ENCODE results near the gene DUSP6. TPM values are rescaled to one million over a fixed set of nuclear protein-coding genes. Genes with fewer than 3 reads are reported as not detected.

The DUSP6 gene
- total and polyA plus RNA-seq, 2 of the 8 experiments (the other 6 are each of a cell fraction or from before 2014, with no cell fraction given), result 99.3 to 179 TPM

GRCh38 chr12:89357297-89357730 is 5.0 kb upstream of the DUSP6 start:
- H3K14ac ChIP-seq (ENCODE audit: insufficient read length), result no peak overlapping the region
- H2BK15ac ChIP-seq (ENCODE audit: low read length), result no peak overlapping the region
- H3K79me2 ChIP-seq (ENCODE audit: control insufficient read depth in 1 of 2, insufficient read depth in 2 of 2, low read length in 2 of 2), result no peaks in the 10 kb centered on the region
- H2BK5ac ChIP-seq (ENCODE audit: low read depth, low read length), result no peak overlapping the region
- no peak overlapping the region for H2BK120ac ChIP-seq (replicated peaks; ENCODE audit: low read depth, low read length)
- no peak overlapping the region for H2AK5ac ChIP-seq (ENCODE audit: low read depth, low read length)
- no peak overlapping the region for H3K4ac ChIP-seq (replicated peaks; ENCODE audit: insufficient read length, low read depth, low read length)
- H3K23me2 ChIP-seq (ENCODE audit: low read depth, low read length), result peaks cover 17% of the 10 kb centered on the region
- H4K5ac ChIP-seq (ENCODE audit: insufficient read length, low read depth, low read length), result no peak overlapping the region
- no peak overlapping the region for H2AFZ ChIP-seq (ENCODE audit: low read length)
- POLR2A ChIA-PET (ENCODE audit: partially characterized antibody), result interaction anchor here (1.2 to 2.4 kb wide), 2 partner anchors 11 to 15 kb away, joined by 3 to 13 read pairs; no protein-coding TSS in a partner anchor
- H3K9me3 ChIP-seq (ENCODE audit: insufficient read depth in 2 of 2, low read depth in 1 of 2, low read length in 1 of 2), result no peaks in the 10 kb centered on the region
- H3K36me3 ChIP-seq (ENCODE audit: control insufficient read depth in 2 of 4, insufficient read depth in 4 of 4, low read length in 3 of 4), result no peaks in the 10 kb centered on the region
- WGBS, 2 experiments (ENCODE audit: extremely low coverage in 1 of 2, insufficient coverage in 1 of 2, insufficient read length in 1 of 2, insufficient replicate concordance in 2 of 2, low coverage in 1 of 2, low lambda C conversion rate in 2 of 2, missing lambda C conversion rate in 1 of 2), result 59% methylated on average over 7 of the region's 7 CpGs; no CpG with 5 or more reads in 1 of the 2 experiments
- FAIRE-seq (no peak), DNase-seq (ENCODE audit: low read depth in 1 of 2, low spot score in 2 of 2) (no peak)
- peaks cover 8 to 37% (median 21%) of the 10 kb centered on the region in 4 experiments for H3K27me3 ChIP-seq (replicated peaks in 1 of 4; ENCODE audit: control insufficient read depth in 3 of 4, extremely low read depth in 1 of 4, insufficient read depth in 3 of 4, low read length in 3 of 4)
- H3K23ac ChIP-seq (ENCODE audit: insufficient read length), result no peak overlapping the region
- no peak overlapping the region for H4K8ac ChIP-seq (ENCODE audit: extremely low read depth, insufficient read depth, low read length)
- no peak overlapping the region for H3K27ac ChIP-seq (ENCODE audit: low read depth, low read length)
- no peak overlapping the region for H3K4me2 ChIP-seq (ENCODE audit: insufficient read depth in 1 of 2, low read depth in 2 of 2, low read length in 2 of 2)
- H3K18ac ChIP-seq (ENCODE audit: extremely low read depth, low read length), result no peak overlapping the region
- H2BK20ac ChIP-seq (ENCODE audit: low read length), result no peak overlapping the region
- H3K56ac ChIP-seq (replicated peaks; ENCODE audit: insufficient read length, low read depth, low read length), result no peak overlapping the region
- H3K9ac ChIP-seq (replicated peaks in 1 of 4; ENCODE audit: extremely low read depth in 1 of 4, low read depth in 3 of 4, low read length in 3 of 4), result no peak overlapping the region
- H4K91ac ChIP-seq (replicated peaks; ENCODE audit: insufficient read length, low read length), result no peak overlapping the region
- CTCF ChIA-PET (ENCODE audit: partially characterized antibody), result interaction anchor here (0.5 to 1.7 kb wide), 8 partner anchors 15 to 338 kb away, joined by 3 to 5 read pairs (median 4); no protein-coding TSS in a partner anchor
- H3K4me3 ChIP-seq (ENCODE audit: extremely low read depth in 1 of 4, insufficient read depth in 2 of 4, low read depth in 3 of 4, low read length in 4 of 4), result no peak overlapping the region
- no peak overlapping the region for H2BK12ac ChIP-seq (ENCODE audit: low read depth, low read length)
- peaks cover 0 to 2% of the 10 kb centered on the region in 2 experiments for H4K20me1 ChIP-seq (replicated peaks in 1 of 2; ENCODE audit: control insufficient read depth in 1 of 2, insufficient read depth in 2 of 2, low read length in 2 of 2)
- peaks cover 9 to 24% (median 16%) of the 10 kb centered on the region in 4 experiments; a peak in 6 of 7 replicates for H3K4me1 ChIP-seq (replicated peaks in 1 of 4; ENCODE audit: control insufficient read depth in 3 of 4, insufficient read depth in 4 of 4, low read length in 3 of 4)
- no peaks in the 10 kb centered on the region for H3K79me1 ChIP-seq (ENCODE audit: low read depth, low read length)
- TF ChIP-seq MAX (IDR thresholded peaks at IDR 0.05), result no peak
- TF ChIP-seq KDM4A (IDR thresholded peaks at IDR 0.05; ENCODE audit: low read depth, low read length, severe bottlenecking), result no peak
- TF ChIP-seq ATF3 (IDR thresholded peaks at IDR 0.05; ENCODE audit: insufficient read depth, low read depth, low read length), result no peak
- no peak for TF ChIP-seq EZH2 (IDR thresholded peaks at IDR 0.05; ENCODE audit: low read depth, low read length, severe bottlenecking)
- no peak for TF ChIP-seq POLR2A (IDR thresholded peaks at IDR 0.05; ENCODE audit: control extremely low read depth in 1 of 2, low read depth in 2 of 2, low read length in 2 of 2)
- TF ChIP-seq HDAC6 (IDR thresholded peaks at IDR 0.05; ENCODE audit: low read depth, low read length), result no peak
- no peak for TF ChIP-seq EGR1 (IDR thresholded peaks at IDR 0.05; ENCODE audit: borderline replicate concordance, low read depth, low read length)
- no peak for TF ChIP-seq PHF8 (conservative IDR thresholded peaks at IDR 0.05; ENCODE audit: low read depth, low read length)
- TF ChIP-seq TCF12 (IDR thresholded peaks at IDR 0.05; ENCODE audit: low read depth, low read length), result no peak
- no peak for TF ChIP-seq GTF2F1 (IDR thresholded peaks at IDR 0.05; ENCODE audit: borderline replicate concordance, low read depth, low read length)
- no peak for TF ChIP-seq SUZ12 (IDR thresholded peaks at IDR 0.05; ENCODE audit: low read length)
- no peak for TF ChIP-seq RFX5 (IDR thresholded peaks at IDR 0.05; ENCODE audit: borderline replicate concordance, low read depth, low read length)
- TF ChIP-seq GABPA (IDR thresholded peaks at IDR 0.05; ENCODE audit: borderline replicate concordance, insufficient read depth, low read length), result no peak
- TF ChIP-seq SRF (IDR thresholded peaks at IDR 0.05; ENCODE audit: low read depth, low read length), result no peak
